Activated CD4-positive, alpha-beta T cell treated with anti-CD3 and anti-CD28 coated beads, Interleukin-2, amount 50 U/mL, for 48 hours (primary cell): ENCODE measurements around the gene SLC4A2.
A peak's percentile ranks its signal among the peaks of the same experiment; 100 is the strongest.

ENCODE experiments used
- DNase-seq, 2 experiments: peaks; one replicate each; pipeline ENCODE4 v3.0.0-alpha.2; 2020

Gene SLC4A2

GRCh38 chr7:151118108-151119054 lies 59.0 kb downstream of the SLC4A2 start:
- DNase-seq, result no peak

- DNase-seq, result no peak
Measured at GRCh38 chr7:151119055-151119415, 59.6 kb downstream of the SLC4A2 start.

- no peak for DNase-seq
Measured at GRCh38 chr7:151119902-151120301, 60.5 kb downstream of the SLC4A2 start.

GRCh38 chr7:151120896-151121295 lies 61.5 kb downstream of the SLC4A2 start:
- no peak for DNase-seq

GRCh38 chr7:151121380-151122170 lies 62.2 kb downstream of the SLC4A2 start:
- DNase-seq, result no peak

GRCh38 chr7:151122276-151122675 lies 62.9 kb downstream of the SLC4A2 start:
- no peak for DNase-seq

GRCh38 chr7:151122796-151123157 lies 63.4 kb downstream of the SLC4A2 start:
- no peak for DNase-seq

GRCh38 chr7:151123158-151123821 lies 63.9 kb downstream of the SLC4A2 start:
- DNase-seq, result no peak

- DNase-seq, result peak; percentile 83 to 85
Measured at GRCh38 chr7:151123822-151124464, 64.6 kb downstream of the SLC4A2 start.

GRCh38 chr7:151124481-151124880 lies 65.1 kb downstream of the SLC4A2 start:
- DNase-seq, result no peak

- no peak for DNase-seq
Measured at GRCh38 chr7:151124899-151125399, 65.6 kb downstream of the SLC4A2 start.

- no peak for DNase-seq
Measured at GRCh38 chr7:151125470-151125845, 66.1 kb downstream of the SLC4A2 start.

- no peak for DNase-seq
Measured at GRCh38 chr7:151125846-151126481, 66.6 kb downstream of the SLC4A2 start.
